HG03378 (cell line): ENCODE data around the gene CCDC80.
A peak's percentile ranks its signal among the peaks of the same experiment; 100 is the strongest.

Source experiments
- ATAC-seq: cut with Tn5 transposase; IDR thresholded peaks from one replicate; pipeline ENCODE4 v1.9.1; 2021; ENCODE audit warnings: mild to moderate bottlenecking, moderate library complexity; ENCODE audit not compliant: unreplicated experiment

The CCDC80 gene

GRCh38 chr3:112633757-112634156, 7.2 kb downstream of the CCDC80 start:
- no peak for ATAC-seq

- ATAC-seq = no peak
Measured at GRCh38 chr3:112633191-112633590, 7.8 kb downstream of the CCDC80 start.

GRCh38 chr3:112632596-112632995, 8.3 kb downstream of the CCDC80 start:
- ATAC-seq = no peak

- no peak for ATAC-seq
Measured at GRCh38 chr3:112631257-112631656, 9.7 kb downstream of the CCDC80 start.

- no peak for ATAC-seq
Measured at GRCh38 chr3:112629425-112629824, 11.5 kb downstream of the CCDC80 start.

- ATAC-seq = no peak
Measured at GRCh38 chr3:112627919-112628466, 12.9 kb downstream of the CCDC80 start.

DNA sequence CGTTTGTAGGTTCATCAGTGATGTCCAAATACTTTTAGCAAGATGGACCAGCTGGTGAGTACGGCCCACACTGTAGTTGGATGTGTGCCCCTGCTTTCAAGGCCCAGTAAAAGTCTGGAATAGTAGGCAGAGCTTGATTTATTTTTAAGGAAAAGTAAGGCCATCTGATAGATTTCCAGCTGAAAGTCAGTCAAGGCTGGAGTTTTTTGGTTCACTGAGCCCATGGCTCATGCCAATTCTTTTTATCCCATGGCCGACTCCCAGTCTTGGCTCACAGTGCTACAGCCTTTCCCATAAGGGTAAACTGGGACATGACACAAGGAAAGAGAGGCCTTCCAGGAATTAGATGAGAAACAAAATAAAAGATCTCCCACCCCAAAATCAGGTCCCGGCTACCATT, 13.5 kb downstream of the CCDC80 start:
- ATAC-seq = no peak

DNA sequence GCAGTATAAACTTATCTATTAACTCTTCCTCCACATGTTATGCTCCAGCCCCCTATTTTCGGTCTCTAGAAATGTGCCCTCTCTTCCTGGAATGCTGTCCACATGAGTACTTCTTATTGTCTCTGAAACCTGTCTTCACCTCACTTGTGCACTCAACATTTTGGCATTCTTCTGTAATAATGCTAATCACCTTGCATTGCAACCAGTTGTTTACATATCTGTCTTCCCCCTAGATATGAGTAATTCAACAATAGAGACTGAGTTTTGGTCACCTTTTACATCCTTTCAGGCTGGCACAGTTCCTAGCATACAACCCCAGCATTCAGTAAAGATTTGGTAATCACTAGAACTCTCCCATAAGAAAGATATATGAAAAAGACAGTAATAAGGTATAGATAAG, 17.2 kb downstream of the CCDC80 start:
- no peak for ATAC-seq

- no peak for ATAC-seq
Measured at GRCh38 chr3:112623213-112623612, 17.7 kb downstream of the CCDC80 start.

DNA sequence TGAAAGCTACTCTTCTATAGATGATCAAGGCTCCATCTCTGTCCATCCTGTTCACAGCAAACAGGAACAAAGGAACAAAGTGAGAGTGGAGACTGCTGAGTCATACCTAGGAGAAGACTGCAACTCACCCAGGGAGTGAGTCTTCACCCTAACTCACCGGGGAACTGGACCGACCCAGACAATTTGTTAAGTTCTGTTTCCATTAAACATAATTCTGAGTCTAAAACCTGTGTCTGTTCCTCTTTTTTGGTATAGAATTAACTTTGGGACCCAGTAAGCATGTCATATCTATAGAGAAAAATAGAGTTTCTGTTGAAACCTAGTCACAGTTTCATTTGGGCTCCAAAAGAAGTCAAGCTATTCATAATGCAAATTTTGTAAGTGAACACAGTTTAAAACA, 21.6 kb downstream of the CCDC80 start:
- ATAC-seq = peak; percentile 86

DNA sequence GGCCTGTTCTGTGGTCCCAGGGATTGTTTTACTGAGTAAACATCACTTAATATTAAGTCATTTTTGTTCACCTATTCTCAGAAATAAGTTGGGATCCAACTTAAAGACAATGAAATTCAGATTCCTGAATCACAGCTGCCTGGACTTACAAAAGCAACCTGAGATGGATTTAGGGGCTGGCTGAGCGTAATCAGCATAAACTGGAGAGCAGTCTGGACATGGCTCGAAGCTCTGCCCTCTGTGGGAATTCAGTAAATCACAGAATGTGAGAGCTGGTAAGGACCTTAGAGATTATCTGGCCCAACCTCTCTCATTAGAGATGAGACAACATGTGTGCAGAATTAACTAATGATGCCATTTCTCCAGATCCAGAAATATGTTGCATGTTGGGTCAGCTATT, 23.7 kb downstream of the CCDC80 start:
- ATAC-seq = no peak

- no peak for ATAC-seq
Measured at GRCh38 chr3:112615989-112616731, 24.8 kb downstream of the CCDC80 start.

DNA sequence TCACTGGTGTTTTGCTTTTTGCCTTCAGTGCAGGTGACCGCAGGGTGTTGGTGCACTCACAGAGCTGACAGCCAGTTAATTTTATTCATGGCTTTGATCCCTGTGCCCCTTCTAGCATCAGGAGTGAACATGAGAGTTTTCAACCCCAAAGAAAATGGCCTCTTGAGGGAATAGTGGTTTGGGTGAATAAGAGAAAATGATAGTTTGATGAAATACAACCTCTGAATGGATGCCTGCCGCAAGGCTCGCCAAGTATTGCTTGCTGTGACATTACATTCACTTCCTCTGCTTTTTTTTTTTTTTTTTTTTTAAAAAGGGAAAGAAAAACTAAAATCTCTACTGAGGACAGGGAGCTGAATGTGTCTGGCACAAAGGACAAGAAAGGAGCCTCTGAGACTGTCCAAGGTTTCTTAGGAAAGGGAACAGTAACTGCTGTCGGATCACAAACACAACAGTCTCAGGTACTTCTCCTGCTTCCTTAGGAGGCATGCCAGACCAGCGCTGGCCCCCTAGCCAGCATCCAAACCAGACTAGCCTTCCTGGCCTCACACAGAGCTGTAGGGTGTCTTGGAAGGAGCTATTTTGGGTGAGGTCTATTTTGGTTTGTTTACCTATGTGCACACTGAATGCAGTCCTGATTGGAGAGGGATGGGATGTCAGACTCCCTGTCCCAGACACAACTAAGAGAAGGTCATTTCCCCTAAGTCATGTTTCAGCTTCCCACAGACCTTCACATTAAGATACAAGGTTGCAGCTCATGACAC, 29.0 kb downstream of the CCDC80 start:
- ATAC-seq = no peak

DNA sequence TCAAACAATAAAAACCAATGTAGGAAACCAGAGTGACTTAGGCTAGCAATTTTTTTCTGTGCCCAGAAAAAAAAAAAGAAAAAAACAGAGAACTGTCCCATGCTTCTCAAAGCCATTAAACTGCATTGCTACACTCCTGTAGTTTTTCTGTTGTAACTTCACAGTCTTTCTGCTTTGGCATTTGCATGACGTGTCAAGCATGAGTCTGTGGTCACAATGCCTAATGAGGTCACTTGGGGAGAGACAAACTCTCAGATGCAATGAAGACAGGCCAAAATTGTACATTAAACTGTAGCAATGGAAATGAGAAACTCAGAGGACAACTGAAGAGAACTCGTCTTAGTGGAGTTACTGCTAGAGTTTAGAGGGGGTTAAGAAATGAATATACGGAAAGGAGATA, 30.8 kb downstream of the CCDC80 start:
- no peak for ATAC-seq

DNA sequence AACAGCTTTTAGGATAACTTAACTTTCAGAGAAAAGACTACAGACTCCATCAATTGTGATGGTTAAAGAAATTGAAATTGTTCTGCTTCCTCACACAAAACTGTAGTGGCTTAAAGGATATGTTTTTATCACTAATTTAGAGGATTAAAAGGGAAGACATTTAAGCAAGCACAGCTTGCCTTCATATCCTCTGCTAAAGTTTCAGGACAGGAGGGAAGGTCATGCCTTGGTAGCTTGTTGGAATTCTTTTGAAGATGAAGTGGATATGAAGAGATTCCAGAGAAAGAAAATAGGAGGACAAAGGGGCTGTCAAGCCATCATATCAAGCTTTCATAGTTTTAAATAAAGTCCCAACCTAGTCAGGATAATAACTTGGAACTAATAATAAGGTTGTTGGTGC, 33.1 kb downstream of the CCDC80 start:
- no peak for ATAC-seq

- ATAC-seq = no peak
Measured at GRCh38 chr3:112606098-112606497, 34.8 kb downstream of the CCDC80 start.

DNA sequence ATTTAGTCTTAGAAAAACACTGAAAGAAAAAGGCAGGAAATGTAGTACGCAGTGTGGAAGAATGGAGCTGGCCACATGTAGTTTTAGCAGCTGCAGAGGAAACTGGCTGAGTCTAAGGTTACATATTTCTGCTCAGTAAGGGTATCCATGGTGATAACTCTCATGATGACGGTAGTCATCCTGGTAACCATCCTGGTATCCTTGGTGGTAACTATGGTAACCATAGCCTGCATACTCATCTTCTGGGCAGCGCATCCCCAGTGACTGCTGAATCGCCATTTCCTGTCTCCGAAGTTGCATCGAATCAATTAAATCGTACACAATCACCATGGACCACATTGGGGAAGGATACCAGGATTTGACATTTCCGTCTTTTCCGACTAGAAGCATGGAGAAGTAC, 35.7 kb downstream of the CCDC80 start:
- no peak for ATAC-seq

- no peak for ATAC-seq
Measured at GRCh38 chr3:112604536-112604935, 36.4 kb downstream of the CCDC80 start.

- peak; percentile 79 for ATAC-seq
Measured at GRCh38 chr3:112602217-112602838, 38.6 kb downstream of the CCDC80 start.

GRCh38 chr3:112598731-112599130, 42.2 kb downstream of the CCDC80 start:
- ATAC-seq = no peak

DNA sequence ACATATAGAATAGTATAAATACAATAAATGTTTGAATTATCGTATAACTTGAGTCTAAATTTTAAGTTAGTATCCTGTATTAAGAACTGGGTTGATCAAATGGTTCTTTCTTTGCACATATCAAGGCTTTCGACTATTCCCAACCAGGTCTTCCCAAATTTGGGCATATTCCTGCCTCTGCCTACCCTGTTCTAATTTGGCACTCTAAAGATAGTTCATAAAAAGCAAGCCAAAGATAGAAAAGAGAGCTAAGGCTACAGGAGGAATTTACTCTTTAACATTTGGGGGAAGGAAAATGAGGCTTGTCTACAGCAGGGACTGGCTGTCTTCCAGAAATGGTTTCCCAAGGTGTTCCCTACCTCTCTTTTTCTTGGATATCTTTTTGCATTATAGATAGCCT, 43.0 kb downstream of the CCDC80 start:
- ATAC-seq = no peak

GRCh38 chr3:112594856-112595255, 46.1 kb downstream of the CCDC80 start:
- no peak for ATAC-seq
